Measurements from ENCODE around the gene REXO5.
"Not testable (repeated sequence)": the region's sequence is repeated elsewhere in the genome, so short reads cannot be mapped to it uniquely, and the experiment has no call there.

Gene REXO5

GRCh38 chr16:20859229-20859628 is 52.9 kb downstream of the REXO5 start:
- no peak for DNase-seq (ENCODE audit: low read depth)
- TF ChIP-seq, protein P1, sequence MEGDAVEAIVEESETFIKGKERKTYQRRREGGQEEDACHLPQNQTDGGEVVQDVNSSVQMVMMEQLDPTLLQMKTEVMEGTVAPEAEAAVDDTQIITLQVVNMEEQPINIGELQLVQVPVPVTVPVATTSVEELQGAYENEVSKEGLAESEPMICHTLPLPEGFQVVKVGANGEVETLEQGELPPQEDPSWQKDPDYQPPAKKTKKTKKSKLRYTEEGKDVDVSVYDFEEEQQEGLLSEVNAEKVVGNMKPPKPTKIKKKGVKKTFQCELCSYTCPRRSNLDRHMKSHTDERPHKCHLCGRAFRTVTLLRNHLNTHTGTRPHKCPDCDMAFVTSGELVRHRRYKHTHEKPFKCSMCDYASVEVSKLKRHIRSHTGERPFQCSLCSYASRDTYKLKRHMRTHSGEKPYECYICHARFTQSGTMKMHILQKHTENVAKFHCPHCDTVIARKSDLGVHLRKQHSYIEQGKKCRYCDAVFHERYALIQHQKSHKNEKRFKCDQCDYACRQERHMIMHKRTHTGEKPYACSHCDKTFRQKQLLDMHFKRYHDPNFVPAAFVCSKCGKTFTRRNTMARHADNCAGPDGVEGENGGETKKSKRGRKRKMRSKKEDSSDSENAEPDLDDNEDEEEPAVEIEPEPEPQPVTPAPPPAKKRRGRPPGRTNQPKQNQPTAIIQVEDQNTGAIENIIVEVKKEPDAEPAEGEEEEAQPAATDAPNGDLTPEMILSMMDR (IDR thresholded peaks at IDR 0.05; ENCODE audit: control insufficient read depth, insufficient read depth, low read depth, low read length, missing control alignments): no peak
- H3K4me3 ChIP-seq (ENCODE audit: control insufficient read depth, low read depth, low read length): no peak overlapping the region

DNA sequence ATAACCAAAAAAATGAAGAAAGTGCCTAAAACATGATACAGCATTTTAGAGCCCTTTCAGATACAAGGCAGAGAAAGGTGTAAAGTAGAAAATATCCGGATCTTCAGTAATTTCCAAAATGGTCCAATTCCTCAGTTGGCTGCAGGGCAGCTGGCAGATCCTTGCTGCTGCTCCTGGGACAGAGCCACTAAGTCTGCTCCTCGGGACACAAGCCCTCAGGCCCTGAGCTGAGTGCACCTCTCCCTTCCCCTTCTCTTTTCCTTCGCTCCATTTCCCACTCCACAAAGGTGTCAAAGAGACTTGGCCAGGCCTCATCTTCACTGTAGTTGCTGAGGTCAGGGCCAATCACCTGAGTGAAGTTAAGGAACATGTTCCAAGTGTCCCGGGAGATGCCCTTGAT is 53.4 kb downstream of the REXO5 start:
- DNase-seq (ENCODE audit: low read depth): no peak
- TF ChIP-seq, protein P1 (IDR thresholded peaks at IDR 0.05; ENCODE audit: control insufficient read depth, insufficient read depth, low read depth, low read length, missing control alignments): no peak
- H3K4me3 ChIP-seq (ENCODE audit: control insufficient read depth, low read depth, low read length): no peak overlapping the region

DNA sequence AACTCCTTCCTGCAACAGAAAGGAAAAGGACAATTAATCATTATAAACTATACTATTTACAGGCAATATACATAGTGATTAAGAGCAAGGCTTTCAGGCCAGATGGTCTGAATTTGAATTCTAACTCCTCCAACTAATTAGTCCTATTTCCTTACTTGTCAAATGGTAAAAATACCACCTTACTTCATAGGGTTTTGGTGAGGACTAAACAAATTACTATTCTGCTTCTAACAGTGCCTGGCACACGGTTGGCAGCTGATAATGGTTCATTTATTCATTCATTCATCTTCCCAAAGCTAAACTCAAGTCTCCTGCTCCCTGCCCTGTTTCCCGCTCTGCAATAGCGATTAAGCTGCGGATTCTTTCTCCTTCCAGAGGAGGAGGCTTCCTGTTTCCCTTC is 54.0 kb downstream of the REXO5 start:
- TF ChIP-seq, protein P1 (IDR thresholded peaks at IDR 0.05; ENCODE audit: control insufficient read depth, insufficient read depth, low read depth, low read length, missing control alignments): no peak

DNA sequence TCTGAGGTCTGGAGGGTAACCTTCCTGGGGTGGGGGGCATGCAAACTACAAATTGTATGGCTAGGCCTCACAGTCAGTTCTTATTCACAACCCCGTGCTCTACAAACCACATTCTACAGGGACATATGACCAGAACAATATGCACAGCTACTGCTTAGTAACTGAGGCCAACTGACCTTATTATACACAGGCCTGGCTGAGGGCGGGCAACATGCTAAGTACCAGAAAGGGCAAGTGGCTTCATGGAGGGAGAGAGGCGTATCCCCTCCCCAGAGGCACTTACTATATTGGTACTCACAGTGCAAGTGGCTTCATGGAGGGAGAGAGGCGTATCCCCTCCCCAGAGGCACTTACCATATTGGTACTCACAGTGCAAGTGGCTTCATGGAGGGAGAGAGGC is 54.7 kb downstream of the REXO5 start:
- DNase-seq (ENCODE audit: low read depth); H3K4me3 ChIP-seq (ENCODE audit: control insufficient read depth, low read depth, low read length): not testable (repeated sequence)

More for the DNA sequence above, 54.0 kb downstream of the REXO5 start:
- no peak for DNase-seq (ENCODE audit: low read depth)
- H3K4me3 ChIP-seq (ENCODE audit: control insufficient read depth, low read depth, low read length): no peak overlapping the region

DNA sequence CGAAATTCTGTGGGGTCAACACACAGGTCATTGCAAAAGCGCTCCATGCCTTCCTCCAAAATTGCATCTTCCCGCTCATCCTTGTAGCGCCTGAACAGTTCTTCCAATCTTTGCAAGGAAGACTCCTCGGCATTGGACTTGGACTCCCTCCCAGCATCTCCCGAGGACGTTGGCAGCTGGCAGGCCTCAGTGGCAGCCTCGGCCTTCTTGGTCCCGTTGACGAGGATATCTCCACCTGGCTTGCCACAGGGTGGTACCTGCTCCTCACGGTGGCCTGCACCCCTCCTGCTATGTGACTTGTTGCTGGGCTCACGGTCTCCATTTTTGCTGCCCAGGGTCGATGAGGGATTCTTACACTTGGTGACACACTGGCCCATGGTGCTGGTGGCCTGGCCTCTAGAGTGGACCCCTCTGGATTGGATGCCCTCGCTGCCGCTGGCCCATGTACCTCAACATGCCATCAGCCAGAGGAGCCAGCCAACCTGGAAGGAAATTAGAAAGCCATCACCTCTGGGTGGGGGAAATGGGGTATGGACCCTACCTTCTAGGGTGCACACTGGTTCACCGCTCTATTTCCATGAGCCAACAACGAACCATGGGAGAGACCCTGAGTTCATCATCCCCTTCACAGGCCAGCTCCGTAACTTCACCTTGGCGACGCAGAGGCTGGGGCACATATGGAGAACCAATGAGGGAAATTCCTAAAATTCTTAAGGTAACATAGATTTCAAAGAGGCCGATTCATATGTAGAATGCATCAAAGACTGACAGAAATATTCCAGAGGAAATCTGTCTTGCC is 56.0 kb downstream of the REXO5 start:
- TF ChIP-seq, protein P1 (IDR thresholded peaks at IDR 0.05; ENCODE audit: control insufficient read depth, insufficient read depth, low read depth, low read length, missing control alignments): no peak
- no peak overlapping the region for H3K4me3 ChIP-seq (ENCODE audit: control insufficient read depth, low read depth, low read length)
- DNase-seq (ENCODE audit: low read depth): no peak

- not testable (repeated sequence) for H3K4me3 ChIP-seq (ENCODE audit: control insufficient read depth, low read depth, low read length); DNase-seq (ENCODE audit: low read depth)
Observed at GRCh38 chr16:20864376-20864775, 58.0 kb downstream of the REXO5 start.

DNA sequence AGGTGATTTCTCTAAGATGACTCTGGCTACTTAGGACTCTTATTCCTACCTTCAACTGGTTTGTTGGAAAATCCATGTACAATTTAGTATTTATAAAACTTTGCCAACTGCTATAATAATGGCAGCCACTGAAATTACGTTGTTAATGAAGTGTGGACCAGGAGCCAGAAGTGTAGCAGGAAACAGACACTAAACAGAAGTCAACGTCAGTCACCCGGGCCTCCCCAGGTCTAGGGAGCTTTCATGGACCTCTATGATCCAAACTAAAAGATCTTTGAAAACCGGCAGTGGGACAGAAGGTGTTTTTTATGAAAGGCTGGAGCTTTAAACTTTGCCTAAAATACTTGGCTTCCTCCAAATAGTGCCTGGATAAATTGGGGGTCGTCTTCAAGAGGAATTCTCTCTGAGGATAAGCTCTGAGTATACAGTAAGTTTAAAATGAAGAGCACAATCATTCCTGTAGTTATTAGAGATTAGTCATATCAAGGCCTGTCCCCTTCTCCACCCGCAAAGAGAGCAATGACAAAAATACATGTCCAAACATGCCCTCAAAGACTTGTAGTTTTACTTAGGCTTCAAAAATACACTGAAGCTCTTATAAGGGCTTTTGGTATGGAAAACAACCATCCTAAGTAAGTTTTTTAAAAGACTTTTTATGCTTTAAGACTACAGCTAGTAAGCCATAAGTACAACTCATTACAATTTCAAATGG is 59.2 kb downstream of the REXO5 start:
- H3K4me3 ChIP-seq (ENCODE audit: control insufficient read depth, low read depth, low read length): no peak overlapping the region
- TF ChIP-seq, protein P1 (IDR thresholded peaks at IDR 0.05; ENCODE audit: control insufficient read depth, insufficient read depth, low read depth, low read length, missing control alignments): no peak
- no peak for DNase-seq (ENCODE audit: low read depth)

Measured in AG09309 (cell line).